ENCODE data around the gene TSHZ2.

DNA sequence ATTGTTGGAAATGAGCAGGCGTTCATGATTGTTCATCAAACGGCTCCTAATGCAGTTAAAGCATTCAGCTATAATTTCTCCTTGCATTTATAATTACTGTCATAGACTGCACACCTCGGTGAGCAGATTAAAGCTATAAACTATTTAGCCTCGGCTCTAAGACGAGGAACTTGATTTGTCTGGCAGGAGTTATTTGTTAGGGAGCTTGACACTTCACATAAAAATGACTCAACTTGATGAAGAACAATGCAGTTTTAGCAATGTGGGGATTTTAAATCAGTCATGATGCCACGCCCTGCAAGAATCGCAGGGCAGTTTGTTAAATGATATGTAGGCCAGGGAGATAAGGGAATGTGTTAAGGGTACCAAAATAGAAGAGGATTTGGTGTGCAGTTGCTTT is 290.2 kb downstream of the TSHZ2 start:
- no peak for TF ChIP-seq GATA2 (IDR thresholded peaks at IDR 0.05; ENCODE audit: low read depth, low read length)
- TF ChIP-seq GATA3 (IDR thresholded peaks at IDR 0.05; ENCODE audit: low read depth, low read length), result no peak
